GM19240 (cell line): Measurements from ENCODE around the gene HS6ST3.

ENCODE experiments used
- DNase-seq: peaks from one replicate; pipeline ENCODE4 v3.0.0; 2011; ENCODE audit warnings: low spot score; ENCODE audit not compliant: insufficient read length

Gene HS6ST3

DNA sequence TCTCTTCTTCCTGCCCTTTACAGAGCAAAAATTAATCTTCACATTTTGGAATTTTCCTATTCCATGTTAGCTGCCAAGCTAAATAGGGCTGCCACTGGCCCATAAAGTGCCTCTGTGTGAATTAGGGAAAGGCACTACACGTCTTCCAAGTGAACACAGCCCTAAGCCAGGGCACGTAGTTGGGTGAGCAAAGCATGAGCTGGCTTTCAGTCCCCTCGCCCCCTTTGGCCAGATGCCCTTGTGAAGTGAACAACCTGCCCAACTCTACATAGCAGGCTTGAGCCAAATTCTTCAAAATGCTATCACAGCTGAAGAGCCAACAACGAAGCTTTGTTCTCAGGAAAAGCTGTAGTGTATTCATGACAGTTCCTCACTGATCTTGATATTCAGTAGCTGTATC is 691.2 kb downstream of the HS6ST3 start:
- DNase-seq, result no peak

DNA sequence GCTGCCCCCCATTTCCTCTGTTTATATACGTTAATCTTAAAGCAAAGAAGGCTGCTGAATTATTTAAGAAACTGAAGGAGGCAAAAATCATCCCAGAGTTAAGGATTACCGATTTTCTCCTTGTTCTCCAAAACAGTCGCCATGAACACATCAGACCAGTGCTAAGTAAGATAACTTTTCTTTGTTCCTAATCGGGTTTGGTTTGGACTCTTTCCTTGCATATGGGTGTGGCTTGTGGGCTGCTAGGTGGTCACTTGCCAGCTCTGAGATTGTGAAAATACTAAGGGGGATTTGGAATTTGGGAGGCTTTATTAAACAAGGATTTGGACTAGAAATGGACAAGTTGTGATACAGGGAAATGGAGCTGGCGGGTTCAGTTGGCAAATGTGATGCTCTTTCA is 692.3 kb downstream of the HS6ST3 start:
- no peak for DNase-seq

DNA sequence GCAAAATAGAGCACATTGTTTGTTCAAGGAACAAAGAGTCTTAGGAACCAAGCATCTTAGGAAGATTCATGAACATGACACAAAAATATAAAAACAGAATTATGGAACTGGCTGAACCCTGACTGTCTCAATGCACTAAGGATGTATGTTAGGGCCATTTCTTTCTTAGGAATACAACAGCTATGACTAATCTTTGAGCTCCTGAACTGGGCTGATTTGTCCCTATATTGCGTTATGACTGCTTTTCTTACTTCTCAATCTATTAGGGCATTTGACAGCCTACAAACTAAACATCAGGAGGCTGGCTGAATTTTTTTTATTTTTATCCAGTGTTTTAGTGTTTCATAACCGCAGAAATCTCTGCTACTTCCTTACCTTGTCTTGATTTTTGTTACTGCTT is 693.1 kb downstream of the HS6ST3 start:
- no peak for DNase-seq

DNA sequence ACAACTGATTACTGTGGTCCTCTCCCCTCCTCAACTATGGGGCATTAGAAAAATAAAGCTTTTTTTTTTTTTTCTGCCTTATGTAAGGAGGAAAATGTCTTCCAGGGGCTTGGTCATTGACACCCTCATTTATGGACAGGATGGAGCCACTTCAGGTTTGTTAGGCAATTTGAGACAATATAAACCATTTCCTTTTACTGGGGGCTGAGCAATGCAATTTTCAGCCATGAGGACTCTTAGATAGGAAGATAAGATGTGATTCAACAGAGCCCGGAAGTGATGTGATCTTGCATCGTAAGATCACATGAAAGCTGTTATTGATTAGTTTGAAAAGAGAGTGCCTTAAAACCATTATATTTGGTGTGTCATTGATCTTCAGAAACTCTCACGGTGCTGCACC is 693.6 kb downstream of the HS6ST3 start:
- DNase-seq, result no peak

DNA sequence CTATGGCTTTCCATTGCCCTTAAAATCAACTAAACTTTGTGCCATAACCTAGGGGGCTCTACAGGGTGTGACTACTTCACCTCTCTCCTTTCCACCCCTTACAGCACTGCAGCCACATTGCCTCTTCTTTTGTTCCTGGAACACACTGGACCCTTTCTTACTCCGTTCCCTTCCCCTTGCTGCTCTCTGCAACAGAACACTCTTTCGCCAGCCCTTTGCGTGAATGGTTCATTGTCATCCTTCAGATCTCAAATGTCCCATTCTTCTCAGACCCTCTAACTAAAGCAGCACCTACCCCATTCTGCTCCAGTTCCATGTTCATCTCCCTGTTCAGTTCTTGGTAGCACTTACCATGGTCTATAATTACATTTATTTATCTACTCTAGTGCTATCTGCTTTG is 696.1 kb downstream of the HS6ST3 start:
- no peak for DNase-seq

DNA sequence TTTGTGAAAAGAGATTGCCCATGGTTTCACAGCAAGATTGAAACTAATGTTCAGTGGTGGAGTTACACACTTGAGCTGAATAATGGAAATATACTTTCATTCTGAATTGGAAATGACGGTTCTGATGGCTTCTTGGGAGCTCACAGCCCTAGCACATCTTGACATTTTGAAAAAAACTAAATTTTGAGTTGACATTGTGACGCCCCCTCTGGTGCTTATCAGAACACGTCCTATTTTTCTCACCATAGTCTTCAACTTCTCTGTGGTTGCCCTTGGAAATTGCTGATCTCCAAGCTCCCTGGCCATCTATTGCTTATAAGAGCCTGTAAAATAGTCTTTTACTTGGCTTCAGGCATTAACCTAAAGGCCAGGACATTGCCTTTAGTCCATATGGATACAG is 702.3 kb downstream of the HS6ST3 start:
- DNase-seq, result no peak

DNA sequence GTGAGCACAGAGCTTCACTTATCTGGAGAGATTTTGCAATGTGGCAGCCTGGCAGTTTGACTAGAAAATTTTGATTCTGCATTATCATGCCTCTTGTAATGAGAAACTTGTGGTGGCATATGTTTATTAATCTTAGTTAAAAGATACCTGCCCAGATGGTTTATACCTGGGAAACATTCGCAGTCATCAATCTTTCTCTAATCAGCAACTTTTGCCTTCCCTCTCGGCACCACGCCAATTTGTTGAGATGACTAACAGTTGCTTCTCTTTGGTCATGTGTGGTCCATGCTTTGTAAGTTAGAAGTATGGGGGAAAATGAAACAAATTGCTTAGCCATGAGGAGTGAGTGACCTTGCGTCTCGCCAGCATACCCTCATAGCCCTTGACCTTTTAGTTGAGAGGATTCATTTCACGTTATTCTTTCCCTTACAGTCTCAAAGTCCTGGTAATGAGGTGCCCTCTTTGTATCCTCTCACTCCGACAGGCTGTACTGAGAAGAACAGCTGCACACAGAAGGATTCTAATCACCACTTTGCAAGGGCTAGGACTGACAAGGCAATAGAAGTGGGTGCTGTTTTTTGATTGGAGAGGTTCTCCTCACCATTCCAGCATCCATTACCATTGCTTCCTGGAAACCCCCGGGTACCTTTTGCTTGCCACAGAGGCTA is 703.0 kb downstream of the HS6ST3 start:
- DNase-seq, result no peak

DNA sequence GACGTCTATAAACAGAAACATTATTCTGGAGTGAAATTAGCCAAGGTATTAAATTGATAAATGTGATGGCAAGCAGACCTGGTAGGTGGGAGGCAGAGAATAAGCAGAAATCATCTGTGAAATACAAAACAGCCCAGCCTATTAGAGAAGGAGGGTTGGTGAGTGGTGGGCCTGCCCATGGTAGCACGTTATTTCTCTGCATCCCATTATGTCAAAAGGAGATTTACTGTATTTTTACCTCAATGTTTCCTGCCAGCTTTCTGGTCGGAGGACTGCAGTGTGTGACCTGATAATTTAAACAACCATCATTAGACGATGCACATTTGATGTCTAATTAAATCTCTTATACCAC is 703.5 kb downstream of the HS6ST3 start:
- no peak for DNase-seq

DNA sequence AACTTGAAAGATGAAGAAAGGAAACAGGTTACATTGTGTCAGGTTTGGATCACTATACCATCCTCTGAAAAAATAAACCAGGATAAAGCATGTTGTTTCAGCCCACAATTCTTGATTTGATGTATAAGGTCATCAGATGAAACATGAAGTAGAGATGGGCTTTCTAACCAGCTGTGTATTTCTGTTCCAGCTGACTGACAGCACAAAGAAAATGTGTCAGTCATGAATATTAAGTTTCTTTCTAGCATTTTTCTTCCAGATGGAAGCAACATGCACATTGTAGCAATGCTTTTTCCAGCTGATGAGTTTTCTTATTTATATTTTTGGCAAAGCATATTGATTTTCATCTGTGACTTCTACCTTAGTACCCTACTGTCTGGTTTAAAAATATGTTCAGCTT is 704.8 kb downstream of the HS6ST3 start:
- no peak for DNase-seq

DNA sequence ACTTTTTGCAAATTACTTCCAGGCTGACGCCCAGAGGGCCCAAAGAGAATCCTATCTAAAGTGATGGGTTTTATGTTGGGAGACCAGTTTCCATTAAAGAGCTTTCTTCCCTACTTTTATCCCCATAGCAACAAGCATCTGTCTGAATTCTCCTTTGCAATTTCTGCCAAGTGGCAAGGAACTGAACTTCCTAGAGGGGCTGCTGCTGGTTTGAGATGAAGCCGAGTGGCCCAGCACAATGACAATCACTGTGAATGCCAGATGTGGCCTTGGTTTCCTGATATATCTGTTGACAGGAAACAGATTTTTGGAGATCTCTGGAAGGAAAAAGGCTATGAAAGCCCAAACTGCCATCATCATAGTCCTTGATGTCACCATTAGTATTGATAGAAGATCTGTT is 705.8 kb downstream of the HS6ST3 start:
- no peak for DNase-seq

DNA sequence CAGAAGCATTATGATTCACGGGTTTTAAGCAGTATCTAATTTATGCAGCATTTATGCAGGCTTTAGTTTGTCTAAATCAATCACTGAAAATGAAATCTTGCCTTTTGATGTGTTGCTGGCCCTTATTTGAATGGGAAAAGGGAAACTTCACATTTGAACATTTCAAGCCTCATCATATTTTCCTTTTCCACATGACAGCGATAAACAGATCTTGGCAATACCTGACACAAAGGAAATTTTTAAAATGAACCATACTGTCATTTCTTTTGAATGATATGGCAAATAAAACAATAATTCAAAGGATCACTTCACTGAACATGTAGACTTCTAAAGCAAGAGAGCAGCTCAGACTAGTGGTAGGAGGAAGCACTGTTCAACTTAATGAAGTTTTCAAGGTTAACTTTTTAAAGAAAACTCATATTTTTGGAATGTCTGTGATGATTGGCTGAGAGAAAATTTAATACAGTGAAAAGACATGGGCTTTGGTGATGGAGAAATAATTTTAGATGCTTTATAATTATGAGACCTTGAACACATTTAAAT is 706.3 kb downstream of the HS6ST3 start:
- DNase-seq, result no peak

DNA sequence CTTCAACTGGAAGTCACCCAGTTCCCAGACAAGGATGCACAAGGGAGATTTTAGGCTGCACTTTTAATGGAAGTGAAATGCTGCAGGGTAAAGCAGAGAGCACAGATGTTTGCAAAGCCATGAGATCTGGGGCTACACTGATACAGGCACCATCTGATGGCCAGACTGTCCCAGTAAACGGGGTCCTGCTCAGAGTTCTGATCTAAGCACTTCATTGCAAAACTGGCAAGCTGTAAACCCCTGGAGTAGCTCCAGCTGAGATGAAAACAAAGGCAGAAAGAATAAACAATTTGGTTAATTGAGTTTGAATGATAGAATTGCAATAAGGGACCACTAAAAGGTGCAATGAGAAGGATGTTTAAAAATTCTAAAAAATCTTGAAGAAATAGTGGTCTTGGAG is 707.2 kb downstream of the HS6ST3 start:
- no peak for DNase-seq

DNA sequence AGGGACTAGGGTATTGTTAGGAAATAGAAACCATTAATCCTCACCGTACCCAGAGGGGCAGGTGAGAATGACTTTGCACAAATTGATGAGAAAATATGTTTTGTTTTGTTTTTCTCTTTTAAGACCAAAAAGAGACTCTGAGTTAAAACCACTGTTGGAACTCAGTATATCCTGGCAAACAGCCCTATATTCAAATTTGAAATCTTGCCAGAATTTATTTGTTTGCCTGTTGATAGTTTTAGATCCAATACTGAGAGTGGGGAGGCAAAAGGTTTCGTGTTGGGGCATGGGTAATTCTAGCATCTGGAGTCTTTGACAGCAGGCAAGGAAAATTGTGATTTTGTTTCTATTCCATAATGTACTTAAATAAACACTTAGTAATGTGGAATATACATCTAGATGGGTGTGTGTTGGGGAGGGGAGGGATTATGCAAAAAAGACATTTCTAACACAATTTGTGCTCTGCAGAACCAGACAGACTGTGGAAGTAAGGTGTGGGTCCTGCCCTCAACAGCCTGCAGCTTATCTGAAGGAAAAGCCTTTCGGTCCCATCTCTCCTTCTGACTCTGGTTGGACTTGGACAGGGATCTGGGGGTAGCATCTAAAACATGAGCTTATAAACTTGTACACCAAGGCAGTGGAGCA is 713.7 kb downstream of the HS6ST3 start:
- DNase-seq, result no peak

DNA sequence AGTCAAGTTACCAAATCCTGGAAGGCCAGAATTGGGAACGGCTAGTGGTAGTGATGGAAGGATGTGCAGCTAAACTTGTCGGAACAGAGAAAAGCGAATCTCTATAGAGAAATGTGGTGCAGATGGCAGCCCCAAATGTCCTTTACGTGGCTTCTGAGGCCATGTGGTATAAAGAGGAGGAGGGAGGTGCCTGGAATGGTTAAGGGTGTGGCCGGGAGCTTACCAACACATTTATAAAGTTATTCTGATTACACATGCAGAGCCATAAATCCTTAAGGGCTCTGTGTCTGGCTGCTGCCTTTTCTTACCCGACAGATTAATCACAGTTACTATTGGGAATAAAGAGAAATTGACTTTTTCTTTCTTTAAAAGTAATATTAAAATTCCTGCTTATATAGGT is 714.3 kb downstream of the HS6ST3 start:
- DNase-seq, result no peak

DNA sequence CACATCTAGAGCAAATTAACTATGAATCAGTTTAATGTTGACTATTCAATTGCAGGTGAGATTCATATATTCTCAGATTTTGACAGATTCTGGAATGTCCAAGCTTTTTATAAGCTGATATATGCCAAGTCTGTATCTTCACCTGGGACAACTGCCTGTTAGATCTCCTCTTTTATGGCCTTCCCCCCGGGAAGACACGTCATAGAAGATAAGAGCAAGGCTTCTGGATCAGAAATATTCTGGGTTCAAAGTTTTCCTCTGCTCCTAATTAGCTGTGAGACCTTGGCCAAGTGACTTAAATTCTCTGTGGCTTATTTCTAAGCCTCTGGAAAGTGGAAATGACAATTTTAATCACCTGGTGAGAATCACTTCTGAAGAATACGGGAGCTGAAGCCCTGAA is 716.8 kb downstream of the HS6ST3 start:
- no peak for DNase-seq

DNA sequence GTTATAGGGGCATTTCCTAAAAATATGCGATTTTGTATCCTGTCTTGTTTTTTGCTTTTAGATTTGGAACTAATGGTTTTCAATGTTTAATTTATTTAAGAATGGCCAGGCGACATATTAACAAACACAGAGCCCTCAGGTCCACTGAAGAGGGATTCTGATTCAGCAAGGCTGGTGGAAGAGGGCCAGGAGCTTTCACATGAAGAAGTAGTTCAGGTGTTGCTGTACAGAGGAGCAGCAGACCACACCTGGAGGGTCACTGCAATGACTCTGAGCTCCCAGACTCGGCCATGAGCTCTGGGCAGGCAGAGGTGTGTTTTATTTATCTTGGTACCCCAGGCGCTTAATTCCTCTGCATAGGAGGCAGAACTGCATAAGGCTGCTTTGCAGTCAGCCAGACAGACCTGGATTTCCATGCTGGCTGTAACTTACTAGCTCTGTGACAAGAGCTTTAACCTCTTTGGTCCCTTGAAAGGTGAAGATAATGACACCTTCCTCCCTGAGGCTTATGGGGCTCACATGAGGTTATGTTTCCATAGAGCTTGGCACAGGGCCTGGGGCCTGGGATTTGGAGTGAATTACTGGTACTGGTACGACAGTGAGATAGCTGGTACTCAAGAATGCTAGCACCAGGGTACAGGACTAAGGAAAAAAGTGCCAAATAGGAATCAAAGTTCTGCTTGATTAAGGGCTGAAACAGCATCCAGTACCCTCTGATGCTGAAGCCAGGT is 719.6 kb downstream of the HS6ST3 start:
- no peak for DNase-seq

DNA sequence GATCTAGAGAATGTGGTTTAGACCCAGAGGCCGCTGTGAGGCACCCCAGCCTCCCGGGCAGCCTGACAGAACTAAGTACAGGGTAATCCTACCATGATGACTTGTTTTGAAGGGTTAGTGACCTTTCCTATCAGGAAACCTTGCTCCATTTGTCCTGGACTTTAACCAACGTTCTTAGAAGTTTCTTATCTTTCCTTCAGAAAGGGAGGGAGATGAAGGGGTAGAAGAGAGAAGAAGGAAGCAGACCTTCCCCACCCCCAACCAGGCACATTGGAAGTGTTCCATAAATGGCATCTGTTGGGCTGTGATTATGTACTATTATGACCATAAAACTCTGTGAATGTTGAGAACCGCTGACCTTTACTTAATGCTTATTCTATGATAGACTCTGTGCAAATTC is 720.2 kb downstream of the HS6ST3 start:
- DNase-seq, result no peak

DNA sequence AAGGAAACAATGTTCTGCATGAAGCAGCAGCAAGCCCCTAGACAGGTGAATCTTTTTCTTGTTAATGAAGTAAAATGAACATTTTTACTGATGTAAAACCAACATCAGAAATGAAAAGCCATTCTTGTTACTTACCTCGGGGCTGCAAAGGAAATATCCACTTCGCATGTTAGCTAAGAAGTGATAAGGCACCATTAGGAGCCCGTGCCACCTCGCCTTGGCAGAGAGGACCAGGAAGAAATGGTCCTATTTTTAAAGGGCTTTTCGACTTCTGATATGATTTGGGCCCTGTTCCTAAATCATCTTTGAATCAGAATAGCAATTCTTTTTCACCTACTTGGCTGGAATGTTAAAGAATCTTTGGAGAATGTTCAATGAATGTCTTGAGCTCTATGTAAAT is 721.1 kb downstream of the HS6ST3 start:
- no peak for DNase-seq

DNA sequence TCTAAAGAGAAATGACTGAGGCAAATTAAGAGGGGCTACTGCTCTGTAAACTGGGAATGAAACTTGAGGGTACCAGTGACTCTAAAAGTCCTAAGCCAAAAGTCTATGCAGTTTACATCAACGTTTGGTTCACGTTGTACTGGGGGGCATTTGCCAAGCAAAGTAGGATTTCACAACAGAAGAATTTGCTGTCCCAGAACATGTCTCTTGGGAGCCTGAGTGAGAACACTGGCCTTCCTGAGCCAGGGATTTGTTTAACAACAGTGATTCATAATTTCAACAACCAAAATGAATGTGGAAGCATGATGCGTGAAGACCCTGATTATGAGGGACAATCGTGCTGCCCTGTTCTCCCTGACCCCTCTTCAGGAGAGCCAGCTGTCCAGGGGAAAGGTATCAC is 726.4 kb downstream of the HS6ST3 start:
- DNase-seq, result no peak

DNA sequence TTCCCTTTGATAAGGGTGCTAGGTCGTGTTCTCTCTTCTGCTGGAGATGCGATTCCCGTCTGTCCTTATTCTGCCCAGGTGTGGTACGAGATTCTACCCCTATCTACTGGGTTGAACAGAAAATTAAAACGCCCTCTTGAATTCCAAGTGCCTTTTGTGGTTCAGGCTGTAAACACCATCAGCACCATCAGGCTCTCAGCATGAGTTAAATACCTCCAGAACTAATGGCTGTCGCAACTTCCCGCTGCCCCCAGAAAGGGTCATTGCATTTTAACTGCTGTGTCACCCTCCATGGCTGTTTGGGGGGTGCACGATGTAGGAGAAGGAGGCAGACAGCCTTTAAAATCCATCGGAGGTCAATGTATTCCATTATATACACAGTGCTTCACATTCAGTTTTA is 727.0 kb downstream of the HS6ST3 start:
- DNase-seq, result no peak

DNA sequence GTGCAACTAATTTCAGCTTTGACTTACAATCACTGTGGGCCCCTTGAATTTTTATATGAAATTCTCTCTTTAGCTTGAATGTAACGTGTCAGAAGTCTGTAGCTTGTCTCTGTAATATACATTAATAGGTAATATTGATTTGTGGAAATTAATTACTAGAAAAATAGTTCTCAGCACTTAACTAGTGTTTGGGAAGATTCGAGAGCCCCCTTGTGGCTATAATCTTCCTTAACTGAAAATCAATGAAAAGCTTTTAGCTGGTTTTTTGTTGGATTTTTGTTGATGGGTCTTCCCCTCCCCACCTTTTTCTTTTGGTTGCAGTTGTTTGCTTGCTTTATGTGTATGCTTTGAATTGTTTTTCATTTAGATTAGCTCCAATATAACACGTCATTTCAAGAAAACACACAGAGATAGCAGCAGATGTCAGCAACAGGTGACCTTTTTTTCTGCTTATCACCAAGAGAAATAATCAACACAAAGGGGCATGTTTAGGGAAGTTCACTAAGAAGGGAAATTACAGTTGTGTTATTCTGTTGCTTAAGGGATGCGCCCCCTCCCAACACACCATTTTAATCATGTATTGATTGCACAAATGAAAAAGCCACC is 727.5 kb downstream of the HS6ST3 start:
- no peak for DNase-seq

DNA sequence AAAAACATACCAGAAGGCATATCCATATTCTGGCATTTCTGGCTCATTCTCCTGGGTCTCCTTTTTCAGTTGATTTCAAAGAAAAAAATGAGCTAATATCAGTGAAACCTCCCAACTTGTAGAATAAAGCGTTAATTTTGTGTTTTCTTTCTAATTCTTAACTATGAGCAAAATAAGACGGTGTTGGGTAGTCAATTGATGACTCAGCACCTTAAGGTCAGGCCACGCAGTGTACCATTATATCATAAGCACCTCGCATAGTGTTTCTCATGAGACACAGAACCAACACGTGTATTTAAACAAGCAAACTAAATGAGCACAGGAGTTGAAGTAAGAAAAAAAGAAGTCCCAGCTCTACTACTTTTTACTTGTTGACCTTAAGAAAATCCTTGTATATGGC is 729.5 kb downstream of the HS6ST3 start:
- no peak for DNase-seq
